ENCODE data around the gene CAD. TPM values are rescaled to one million over a fixed set of nuclear protein-coding genes. Genes with fewer than 3 reads are reported as not detected.

Gene CAD
- total and polyA plus RNA-seq, 4 donors, result 6.3 to 23.2 (median 13.5) TPM

DNA sequence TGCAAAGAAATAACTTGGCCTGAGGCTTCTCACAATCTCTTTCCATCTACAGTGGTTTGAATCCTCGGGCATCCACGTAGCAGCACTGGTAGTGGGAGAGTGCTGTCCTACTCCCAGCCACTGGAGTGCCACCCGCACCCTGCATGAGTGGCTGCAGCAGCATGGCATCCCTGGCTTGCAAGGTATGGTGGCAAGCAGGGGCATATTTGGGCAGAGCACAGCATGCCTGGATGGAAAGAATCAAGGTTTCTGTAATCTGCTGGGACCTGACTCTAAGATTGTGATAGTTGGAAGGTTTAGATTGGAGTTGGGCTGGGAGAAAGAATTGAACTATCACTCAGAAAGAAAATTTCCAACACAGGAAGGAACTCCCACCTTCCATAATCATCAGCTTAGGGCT lies 4.0 kb downstream of the CAD start:
- DNase-seq (ENCODE audit: low spot score), result no peak
- H3K9ac ChIP-seq (ENCODE audit: low read depth in 1 of 2, low read length in 2 of 2), result no peak overlapping the region
- WGBS, result 96% methylated on average over 3 of the region's 3 CpGs
- no peaks in the 10 kb centered on the region for H3K9me3 ChIP-seq (ENCODE audit: control insufficient read depth in 4 of 4, low read length in 3 of 4)
- no peak overlapping the region for H3K27ac ChIP-seq (ENCODE audit: low read depth in 1 of 2, low read length in 2 of 2)
- no peaks in the 10 kb centered on the region for H3K27me3 ChIP-seq (ENCODE audit: control insufficient read depth in 4 of 4, insufficient read depth in 4 of 4, low read length in 3 of 4)
- no peak overlapping the region for H3K4me3 ChIP-seq (ENCODE audit: low read depth in 1 of 3, low read length in 3 of 3)
- TF ChIP-seq HNF4G (IDR thresholded peaks at IDR 0.05) (no peak), RAD21 (IDR thresholded peaks at IDR 0.05) (no peak), FOXA1 (IDR thresholded peaks at IDR 0.05) (no peak), EGR1 (IDR thresholded peaks at IDR 0.05; ENCODE audit: low read depth in 2 of 2) (no peak), RXRA (IDR thresholded peaks at IDR 0.05) (no peak)
- TF ChIP-seq, protein P1, sequence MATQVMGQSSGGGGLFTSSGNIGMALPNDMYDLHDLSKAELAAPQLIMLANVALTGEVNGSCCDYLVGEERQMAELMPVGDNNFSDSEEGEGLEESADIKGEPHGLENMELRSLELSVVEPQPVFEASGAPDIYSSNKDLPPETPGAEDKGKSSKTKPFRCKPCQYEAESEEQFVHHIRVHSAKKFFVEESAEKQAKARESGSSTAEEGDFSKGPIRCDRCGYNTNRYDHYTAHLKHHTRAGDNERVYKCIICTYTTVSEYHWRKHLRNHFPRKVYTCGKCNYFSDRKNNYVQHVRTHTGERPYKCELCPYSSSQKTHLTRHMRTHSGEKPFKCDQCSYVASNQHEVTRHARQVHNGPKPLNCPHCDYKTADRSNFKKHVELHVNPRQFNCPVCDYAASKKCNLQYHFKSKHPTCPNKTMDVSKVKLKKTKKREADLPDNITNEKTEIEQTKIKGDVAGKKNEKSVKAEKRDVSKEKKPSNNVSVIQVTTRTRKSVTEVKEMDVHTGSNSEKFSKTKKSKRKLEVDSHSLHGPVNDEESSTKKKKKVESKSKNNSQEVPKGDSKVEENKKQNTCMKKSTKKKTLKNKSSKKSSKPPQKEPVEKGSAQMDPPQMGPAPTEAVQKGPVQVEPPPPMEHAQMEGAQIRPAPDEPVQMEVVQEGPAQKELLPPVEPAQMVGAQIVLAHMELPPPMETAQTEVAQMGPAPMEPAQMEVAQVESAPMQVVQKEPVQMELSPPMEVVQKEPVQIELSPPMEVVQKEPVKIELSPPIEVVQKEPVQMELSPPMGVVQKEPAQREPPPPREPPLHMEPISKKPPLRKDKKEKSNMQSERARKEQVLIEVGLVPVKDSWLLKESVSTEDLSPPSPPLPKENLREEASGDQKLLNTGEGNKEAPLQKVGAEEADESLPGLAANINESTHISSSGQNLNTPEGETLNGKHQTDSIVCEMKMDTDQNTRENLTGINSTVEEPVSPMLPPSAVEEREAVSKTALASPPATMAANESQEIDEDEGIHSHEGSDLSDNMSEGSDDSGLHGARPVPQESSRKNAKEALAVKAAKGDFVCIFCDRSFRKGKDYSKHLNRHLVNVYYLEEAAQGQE (IDR thresholded peaks at IDR 0.05), result no peak
- peaks cover 0 to 15% (median 5%) of the 10 kb centered on the region in 4 donors for H3K4me1 ChIP-seq (ENCODE audit: control insufficient read depth in 4 of 4, insufficient read depth in 4 of 4, low read length in 3 of 4)
- H3K36me3 ChIP-seq (ENCODE audit: control insufficient read depth in 4 of 4, insufficient read depth in 3 of 4, low read depth in 1 of 4, low read length in 3 of 4), result peaks cover 16 to 48% (median 40%) of the 10 kb centered on the region in 4 donors

DNA sequence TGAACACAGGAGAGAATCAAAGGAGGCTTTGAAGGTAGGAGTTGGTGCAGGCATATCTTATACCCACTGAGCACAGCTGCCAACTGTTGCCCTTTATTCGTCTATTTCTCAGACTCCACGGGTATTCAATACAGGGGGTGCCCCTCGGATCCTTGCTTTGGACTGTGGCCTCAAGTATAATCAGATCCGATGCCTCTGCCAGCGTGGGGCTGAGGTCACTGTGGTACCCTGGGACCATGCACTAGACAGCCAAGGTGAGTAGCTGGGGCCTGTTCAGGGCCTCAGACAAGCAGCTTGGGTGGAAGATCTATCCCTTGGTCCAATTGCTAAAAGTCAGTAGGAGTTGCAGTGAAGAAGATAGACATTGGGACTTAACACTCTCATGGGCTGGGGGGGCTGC lies 5.2 kb downstream of the CAD start:
- 98% methylated on average over 5 of the region's 5 CpGs for WGBS
- peaks cover 0 to 10% (median 2%) of the 10 kb centered on the region in 4 donors for H3K4me1 ChIP-seq (ENCODE audit: control insufficient read depth in 4 of 4, insufficient read depth in 4 of 4, low read length in 3 of 4)
- H3K27ac ChIP-seq (ENCODE audit: low read depth in 1 of 2, low read length in 2 of 2), result no peak overlapping the region
- peaks cover 18 to 61% (median 52%) of the 10 kb centered on the region in 4 donors for H3K36me3 ChIP-seq (ENCODE audit: control insufficient read depth in 4 of 4, insufficient read depth in 3 of 4, low read depth in 1 of 4, low read length in 3 of 4)
- DNase-seq (ENCODE audit: low spot score), result no peak
- no peak overlapping the region for H3K9ac ChIP-seq (ENCODE audit: low read depth in 1 of 2, low read length in 2 of 2)
- no peak for TF ChIP-seq HNF4G (IDR thresholded peaks at IDR 0.05)
- TF ChIP-seq, protein P2, sequence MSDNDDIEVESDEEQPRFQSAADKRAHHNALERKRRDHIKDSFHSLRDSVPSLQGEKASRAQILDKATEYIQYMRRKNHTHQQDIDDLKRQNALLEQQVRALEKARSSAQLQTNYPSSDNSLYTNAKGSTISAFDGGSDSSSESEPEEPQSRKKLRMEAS (IDR thresholded peaks at IDR 0.05), result no peak
- no peak for TF ChIP-seq RXRA (IDR thresholded peaks at IDR 0.05)
- TF ChIP-seq, protein P3, sequence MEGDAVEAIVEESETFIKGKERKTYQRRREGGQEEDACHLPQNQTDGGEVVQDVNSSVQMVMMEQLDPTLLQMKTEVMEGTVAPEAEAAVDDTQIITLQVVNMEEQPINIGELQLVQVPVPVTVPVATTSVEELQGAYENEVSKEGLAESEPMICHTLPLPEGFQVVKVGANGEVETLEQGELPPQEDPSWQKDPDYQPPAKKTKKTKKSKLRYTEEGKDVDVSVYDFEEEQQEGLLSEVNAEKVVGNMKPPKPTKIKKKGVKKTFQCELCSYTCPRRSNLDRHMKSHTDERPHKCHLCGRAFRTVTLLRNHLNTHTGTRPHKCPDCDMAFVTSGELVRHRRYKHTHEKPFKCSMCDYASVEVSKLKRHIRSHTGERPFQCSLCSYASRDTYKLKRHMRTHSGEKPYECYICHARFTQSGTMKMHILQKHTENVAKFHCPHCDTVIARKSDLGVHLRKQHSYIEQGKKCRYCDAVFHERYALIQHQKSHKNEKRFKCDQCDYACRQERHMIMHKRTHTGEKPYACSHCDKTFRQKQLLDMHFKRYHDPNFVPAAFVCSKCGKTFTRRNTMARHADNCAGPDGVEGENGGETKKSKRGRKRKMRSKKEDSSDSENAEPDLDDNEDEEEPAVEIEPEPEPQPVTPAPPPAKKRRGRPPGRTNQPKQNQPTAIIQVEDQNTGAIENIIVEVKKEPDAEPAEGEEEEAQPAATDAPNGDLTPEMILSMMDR (IDR thresholded peaks at IDR 0.05; ENCODE audit: low read depth, low read length, missing input control), result no peak
- no peak for TF ChIP-seq GABPA (IDR thresholded peaks at IDR 0.05 in 1 of 2, conservative IDR thresholded peaks at IDR 0.05 in 1 of 2)
- TF ChIP-seq, protein P1 (IDR thresholded peaks at IDR 0.05), result no peak
- TF ChIP-seq RAD21 (IDR thresholded peaks at IDR 0.05), result no peak
- TF ChIP-seq, protein P4, sequence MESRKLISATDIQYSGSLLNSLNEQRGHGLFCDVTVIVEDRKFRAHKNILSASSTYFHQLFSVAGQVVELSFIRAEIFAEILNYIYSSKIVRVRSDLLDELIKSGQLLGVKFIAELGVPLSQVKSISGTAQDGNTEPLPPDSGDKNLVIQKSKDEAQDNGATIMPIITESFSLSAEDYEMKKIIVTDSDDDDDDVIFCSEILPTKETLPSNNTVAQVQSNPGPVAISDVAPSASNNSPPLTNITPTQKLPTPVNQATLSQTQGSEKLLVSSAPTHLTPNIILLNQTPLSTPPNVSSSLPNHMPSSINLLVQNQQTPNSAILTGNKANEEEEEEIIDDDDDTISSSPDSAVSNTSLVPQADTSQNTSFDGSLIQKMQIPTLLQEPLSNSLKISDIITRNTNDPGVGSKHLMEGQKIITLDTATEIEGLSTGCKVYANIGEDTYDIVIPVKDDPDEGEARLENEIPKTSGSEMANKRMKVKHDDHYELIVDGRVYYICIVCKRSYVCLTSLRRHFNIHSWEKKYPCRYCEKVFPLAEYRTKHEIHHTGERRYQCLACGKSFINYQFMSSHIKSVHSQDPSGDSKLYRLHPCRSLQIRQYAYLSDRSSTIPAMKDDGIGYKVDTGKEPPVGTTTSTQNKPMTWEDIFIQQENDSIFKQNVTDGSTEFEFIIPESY (IDR thresholded peaks at IDR 0.05), result no peak
- no peak for TF ChIP-seq SP1 (IDR thresholded peaks at IDR 0.05)
- no peak for TF ChIP-seq JUND (IDR thresholded peaks at IDR 0.05)
- TF ChIP-seq FOXA1 (IDR thresholded peaks at IDR 0.05), result no peak
- TF ChIP-seq, protein P5, sequence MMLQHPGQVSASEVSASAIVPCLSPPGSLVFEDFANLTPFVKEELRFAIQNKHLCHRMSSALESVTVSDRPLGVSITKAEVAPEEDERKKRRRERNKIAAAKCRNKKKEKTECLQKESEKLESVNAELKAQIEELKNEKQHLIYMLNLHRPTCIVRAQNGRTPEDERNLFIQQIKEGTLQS (IDR thresholded peaks at IDR 0.05), result no peak
- no peak for TF ChIP-seq NR2F2 (IDR thresholded peaks at IDR 0.05)
- TF ChIP-seq HNF4A (conservative IDR thresholded peaks at IDR 0.05), result no peak
- TF ChIP-seq EGR1 (IDR thresholded peaks at IDR 0.05; ENCODE audit: low read depth in 2 of 2), result no peak
- no peak for TF ChIP-seq YY1 (IDR thresholded peaks at IDR 0.05)
- TF ChIP-seq FOXA2 (IDR thresholded peaks at IDR 0.05), result no peak
- no peak for TF ChIP-seq TAF1 (conservative IDR thresholded peaks at IDR 0.05)
- H3K4me3 ChIP-seq (ENCODE audit: low read depth in 1 of 3, low read length in 3 of 3), result no peak overlapping the region
- H3K27me3 ChIP-seq (ENCODE audit: control insufficient read depth in 4 of 4, insufficient read depth in 4 of 4, low read length in 3 of 4), result no peaks in the 10 kb centered on the region
- no peaks in the 10 kb centered on the region for H3K9me3 ChIP-seq (ENCODE audit: control insufficient read depth in 4 of 4, low read length in 3 of 4)

All from liver (tissue), 9 donors.